Kidney epithelial cell (primary cell): ENCODE measurements around the gene ALK. TPM values are rescaled to one million over a fixed set of nuclear protein-coding genes. Genes with fewer than 3 reads are reported as not detected.

Experiments
- DNase-seq: peaks from one replicate; pipeline ENCODE4 v3.0.0-alpha.2; 2010; ENCODE audit warnings: low read depth
- H3K27me3 ChIP-seq: 2 replicates; pipeline ENCODE4 v1.6.0; 2011; ENCODE audit warnings: low read length; ENCODE audit not compliant: control insufficient read depth, insufficient read depth
- H3K36me3 ChIP-seq: 2 replicates; pipeline ENCODE4 v1.5.1; 2011; ENCODE audit warnings: low read length; ENCODE audit not compliant: control insufficient read depth, insufficient read depth
- H3K4me3 ChIP-seq: 2 replicates; pipeline ENCODE4 v1.5.1; 2011; ENCODE audit warnings: low read depth, mild to moderate bottlenecking, control low read depth, low read length
- total RNA-seq: library from RNA; depleted of rRNA; stranded (reverse); fragments of >200 nt; gene quantifications from 2 replicates; pipeline ENCODE4 v1.2.3, GENCODE V29; 2015
- TF ChIP-seq, protein P1 (sequence below): IDR thresholded peaks from 2 replicates; pipeline ENCODE4 v1.5.1; 2011; ENCODE audit warnings: mild to moderate bottlenecking, moderate library complexity, low read length, control low read depth, inconsistent platforms; ENCODE audit not compliant: insufficient read depth, poor library complexity, severe bottlenecking

Gene ALK
- total RNA-seq, 1 donor from 2014 or later, result not detected

- H3K27me3 ChIP-seq, result no peaks in the 10 kb centered on the region
- no peak for DNase-seq
- H3K36me3 ChIP-seq, result no peaks in the 10 kb centered on the region
- H3K4me3 ChIP-seq, result no peak overlapping the region
- TF ChIP-seq, protein P1, sequence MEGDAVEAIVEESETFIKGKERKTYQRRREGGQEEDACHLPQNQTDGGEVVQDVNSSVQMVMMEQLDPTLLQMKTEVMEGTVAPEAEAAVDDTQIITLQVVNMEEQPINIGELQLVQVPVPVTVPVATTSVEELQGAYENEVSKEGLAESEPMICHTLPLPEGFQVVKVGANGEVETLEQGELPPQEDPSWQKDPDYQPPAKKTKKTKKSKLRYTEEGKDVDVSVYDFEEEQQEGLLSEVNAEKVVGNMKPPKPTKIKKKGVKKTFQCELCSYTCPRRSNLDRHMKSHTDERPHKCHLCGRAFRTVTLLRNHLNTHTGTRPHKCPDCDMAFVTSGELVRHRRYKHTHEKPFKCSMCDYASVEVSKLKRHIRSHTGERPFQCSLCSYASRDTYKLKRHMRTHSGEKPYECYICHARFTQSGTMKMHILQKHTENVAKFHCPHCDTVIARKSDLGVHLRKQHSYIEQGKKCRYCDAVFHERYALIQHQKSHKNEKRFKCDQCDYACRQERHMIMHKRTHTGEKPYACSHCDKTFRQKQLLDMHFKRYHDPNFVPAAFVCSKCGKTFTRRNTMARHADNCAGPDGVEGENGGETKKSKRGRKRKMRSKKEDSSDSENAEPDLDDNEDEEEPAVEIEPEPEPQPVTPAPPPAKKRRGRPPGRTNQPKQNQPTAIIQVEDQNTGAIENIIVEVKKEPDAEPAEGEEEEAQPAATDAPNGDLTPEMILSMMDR, result no peak
Measured at GRCh38 chr2:29787473-29788465, 133.6 kb downstream of the ALK start.

DNA sequence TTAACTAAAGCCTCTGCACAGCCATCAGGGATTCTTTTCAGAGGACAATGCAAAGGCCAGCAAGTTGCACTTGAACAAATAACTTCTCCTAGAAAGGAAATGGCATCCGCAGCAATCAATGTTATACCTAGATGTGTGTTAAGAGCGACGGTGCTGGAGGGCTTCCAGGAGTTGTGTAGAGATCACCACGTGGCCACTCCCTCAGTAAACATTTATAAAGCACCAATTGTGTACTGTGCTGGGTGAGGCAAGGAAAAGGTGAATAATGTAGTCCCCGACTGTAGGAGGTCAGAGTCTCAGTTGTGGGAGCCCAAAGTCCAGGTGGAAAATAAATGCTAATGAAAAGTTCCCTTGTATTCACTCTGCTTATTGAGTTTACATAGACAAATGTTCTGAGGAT, 135.0 kb downstream of the ALK start:
- TF ChIP-seq, protein P1, result no peak
- no peak for DNase-seq

DNA sequence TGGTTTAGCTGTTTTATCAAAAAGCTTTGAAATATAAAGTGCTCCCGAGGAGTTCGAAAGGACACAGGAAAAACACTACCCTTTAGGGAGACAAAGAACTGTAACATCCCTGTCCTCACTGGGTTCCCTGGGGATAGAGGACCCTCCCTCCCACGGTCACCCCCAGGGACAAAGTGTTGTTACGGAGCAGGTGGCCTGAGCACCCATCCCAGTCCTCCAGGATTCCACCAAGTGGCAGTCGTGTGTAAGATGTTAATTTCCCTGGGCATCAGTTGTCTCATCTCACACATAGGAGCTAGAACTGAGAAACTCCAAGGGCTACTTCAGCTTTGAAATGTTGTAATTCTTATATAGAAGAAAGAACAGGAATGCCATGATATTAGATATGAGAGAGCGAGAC, 137.7 kb downstream of the ALK start:
- H3K4me3 ChIP-seq, result no peak overlapping the region
- TF ChIP-seq, protein P1, result no peak
- no peak for DNase-seq
- no peaks in the 10 kb centered on the region for H3K36me3 ChIP-seq
- no peaks in the 10 kb centered on the region for H3K27me3 ChIP-seq

More for the DNA sequence above, 135.0 kb downstream of the ALK start:
- H3K4me3 ChIP-seq, result no peak overlapping the region
- no peaks in the 10 kb centered on the region for H3K27me3 ChIP-seq
- H3K36me3 ChIP-seq, result no peaks in the 10 kb centered on the region

DNA sequence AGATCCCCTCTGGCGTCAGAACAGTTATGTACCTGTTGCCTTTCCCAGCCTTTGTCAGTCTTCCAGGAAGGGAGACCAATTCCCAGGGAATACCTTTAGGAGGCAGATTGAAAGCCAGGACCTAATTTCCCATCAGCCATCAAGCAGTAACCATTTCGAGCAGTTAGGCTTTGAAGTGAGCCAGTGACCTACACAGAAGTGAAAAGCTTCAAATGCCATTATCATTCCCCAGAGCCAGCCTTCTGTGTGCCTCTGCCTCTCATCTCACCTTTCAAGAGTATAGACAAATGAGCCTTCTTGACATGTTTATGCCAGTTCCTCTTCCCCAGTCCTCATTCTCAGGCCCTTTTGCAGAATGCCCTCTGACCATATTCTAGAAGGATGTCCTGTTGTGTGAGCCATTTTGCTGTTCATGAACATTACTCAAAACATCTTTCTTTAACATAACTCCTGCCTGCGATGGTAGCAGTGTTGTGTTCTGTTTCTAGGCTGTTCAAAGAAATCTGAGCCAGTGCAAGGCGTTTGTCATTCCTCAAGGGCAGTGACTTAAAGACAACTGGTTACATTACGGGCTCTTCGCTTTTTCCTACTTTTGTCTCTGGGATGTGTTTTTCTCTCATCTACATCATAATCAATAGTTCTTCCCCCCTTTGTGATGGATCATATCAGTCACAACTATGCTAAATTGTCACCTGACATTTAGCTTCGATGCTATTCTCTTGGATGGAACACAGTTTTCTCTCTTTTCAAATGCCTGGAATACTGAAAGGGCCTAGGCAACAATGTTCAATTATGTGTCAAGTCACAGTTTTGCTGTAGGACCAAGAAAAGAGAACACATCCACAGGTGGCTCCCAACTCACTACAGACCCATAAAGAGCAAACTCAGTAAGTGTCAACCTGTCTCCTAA, 138.6 kb downstream of the ALK start:
- Histone ChIP-seq H3K4me3 (no peak overlapping the region), H3K27me3 (no peaks in the 10 kb centered on the region), H3K36me3 (no peaks in the 10 kb centered on the region)
- TF ChIP-seq, protein P1, result no peak
- no peak for DNase-seq

DNA sequence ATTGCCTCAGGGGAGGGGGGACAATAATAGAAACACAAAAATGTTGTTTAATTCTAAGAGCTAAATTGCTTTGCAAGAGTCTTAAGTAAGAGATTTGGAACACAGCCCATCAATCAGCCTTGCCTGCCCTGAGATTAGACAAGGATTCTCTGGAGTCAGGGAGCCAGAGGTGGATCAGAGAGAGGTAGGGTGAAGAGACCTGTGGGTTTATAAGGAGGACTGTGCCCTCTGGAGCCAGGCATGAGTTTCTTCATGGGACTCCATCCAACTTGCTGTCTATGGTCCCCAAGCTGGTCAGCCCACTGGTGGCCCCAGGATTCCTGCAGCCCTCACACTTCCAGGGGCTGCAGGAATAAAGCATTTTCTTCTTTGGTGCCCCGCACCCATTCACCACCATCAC, 139.3 kb downstream of the ALK start:
- no peak for DNase-seq
- TF ChIP-seq, protein P1, result no peak
- Histone ChIP-seq H3K4me3 (no peak overlapping the region), H3K36me3 (no peaks in the 10 kb centered on the region), H3K27me3 (no peaks in the 10 kb centered on the region)
